Stimulated activated CD4-positive, alpha-beta T cell treated with anti-CD3 and anti-CD28 coated beads, Interleukin-15, amount 100 ng/mL, for 24 hours (primary cell): ENCODE measurements around the gene ENKUR.

Experiments used
- DNase-seq: peaks from one replicate; pipeline ENCODE4 v3.0.0-alpha.2; 2020

Gene ENKUR, protein sequence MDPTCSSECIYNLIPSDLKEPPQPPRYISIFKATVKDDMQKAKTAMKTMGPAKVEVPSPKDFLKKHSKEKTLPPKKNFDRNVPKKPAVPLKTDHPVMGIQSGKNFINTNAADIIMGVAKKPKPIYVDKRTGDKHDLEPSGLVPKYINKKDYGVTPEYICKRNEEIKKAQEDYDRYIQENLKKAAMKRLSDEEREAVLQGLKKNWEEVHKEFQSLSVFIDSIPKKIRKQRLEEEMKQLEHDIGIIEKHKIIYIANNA

DNA sequence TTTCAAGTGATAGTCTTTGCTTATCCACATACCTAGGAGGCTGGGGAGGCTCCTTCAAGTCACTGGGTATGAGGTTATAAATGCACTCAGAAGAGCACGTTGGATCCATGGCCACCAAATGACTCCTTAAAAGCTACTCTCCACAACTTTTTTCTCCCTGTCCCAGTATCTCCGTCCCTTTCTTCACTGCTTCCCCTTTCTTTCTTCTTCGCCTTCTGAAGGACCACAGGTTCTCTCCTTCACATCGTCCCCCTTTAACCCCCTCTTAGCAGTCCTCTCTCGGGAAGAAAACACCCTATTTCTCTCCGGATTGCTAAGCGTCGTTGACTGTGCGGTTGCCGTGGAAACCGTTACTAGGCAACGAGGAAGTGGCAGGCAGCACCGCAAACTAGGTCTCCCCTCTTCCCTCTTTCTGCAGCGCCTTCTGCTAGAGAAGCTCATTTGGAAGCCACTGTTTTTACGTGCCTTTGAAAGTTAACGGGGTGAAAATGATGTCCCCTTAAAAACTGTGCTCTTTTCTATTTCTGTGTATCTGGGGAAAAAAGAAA is at the start of gene ENKUR:
TSS of gene ENKUR (minus strand) at position 331 of the 548 bp plus-strand sequence. CDS start at position 109, 222 bp downstream.
- DNase-seq: peak; percentile 94

DNA sequence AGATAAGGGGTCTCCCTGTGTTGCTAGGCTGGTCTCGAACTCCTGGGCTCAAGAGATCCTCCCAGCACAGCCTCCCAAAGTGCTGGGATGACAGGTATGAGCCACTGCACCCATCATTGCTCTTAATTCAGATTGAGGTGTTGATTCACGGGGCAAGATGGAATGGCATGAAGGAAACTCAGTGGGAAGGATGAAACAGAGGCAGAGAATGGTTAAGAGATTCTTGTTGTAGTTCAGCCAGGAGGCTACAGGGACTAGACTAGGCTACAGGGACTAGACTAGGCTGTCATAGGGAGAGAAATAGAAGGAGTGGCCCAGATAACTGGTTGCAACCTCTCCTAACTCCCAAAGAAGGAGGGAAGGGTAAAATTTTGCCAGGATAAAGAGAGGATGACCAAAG is 48.4 kb upstream of the ENKUR start:
- DNase-seq: no peak

DNA sequence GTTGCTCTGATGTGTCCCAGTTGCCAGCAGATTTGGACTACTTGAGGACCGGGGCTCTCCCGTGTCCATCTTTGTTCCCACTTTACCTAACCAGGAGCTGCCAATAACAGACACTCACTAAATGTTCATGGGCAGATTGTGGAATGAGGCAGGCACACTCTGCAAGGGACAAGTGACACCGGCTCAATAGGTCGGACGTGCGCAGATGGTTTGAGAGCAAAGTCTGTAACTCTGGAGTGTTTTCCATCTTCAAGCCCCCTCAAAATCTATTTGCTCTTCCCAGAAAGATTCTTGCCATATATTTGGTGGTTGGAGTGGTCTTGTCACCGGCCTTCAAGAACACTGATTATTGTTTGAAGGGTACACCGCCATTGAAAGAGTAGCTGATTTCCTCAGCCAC is 47.7 kb upstream of the ENKUR start:
- no peak for DNase-seq

- DNase-seq: no peak
These were observed 47.2 kb upstream of the ENKUR start for GRCh38 chr10:25063157-25063556.

GRCh38 chr10:25061711-25062449 is 45.9 kb upstream of the ENKUR start:
- DNase-seq: no peak

DNA sequence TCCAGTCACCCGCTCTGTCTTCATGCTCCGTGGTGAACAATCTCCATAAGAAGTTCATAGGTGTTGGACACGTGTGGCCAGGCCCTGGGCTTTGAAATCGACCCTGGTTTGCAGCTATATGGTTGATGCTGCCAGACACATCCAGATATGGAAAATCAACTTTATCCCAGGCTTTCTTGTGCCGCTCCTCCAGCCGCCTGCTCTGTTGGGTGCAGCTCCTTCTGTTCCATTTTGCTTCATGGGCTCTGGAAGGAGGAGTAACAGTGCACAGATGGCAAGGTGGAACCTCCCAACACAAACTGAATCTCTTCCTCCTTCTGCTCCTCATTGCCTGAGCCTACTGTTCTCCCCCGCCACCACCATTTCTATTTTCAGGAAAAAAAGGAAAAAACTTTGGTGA is 45.2 kb upstream of the ENKUR start:
- no peak for DNase-seq

- no peak for DNase-seq
These were observed 44.0 kb upstream of the ENKUR start for GRCh38 chr10:25059990-25060389.

DNA sequence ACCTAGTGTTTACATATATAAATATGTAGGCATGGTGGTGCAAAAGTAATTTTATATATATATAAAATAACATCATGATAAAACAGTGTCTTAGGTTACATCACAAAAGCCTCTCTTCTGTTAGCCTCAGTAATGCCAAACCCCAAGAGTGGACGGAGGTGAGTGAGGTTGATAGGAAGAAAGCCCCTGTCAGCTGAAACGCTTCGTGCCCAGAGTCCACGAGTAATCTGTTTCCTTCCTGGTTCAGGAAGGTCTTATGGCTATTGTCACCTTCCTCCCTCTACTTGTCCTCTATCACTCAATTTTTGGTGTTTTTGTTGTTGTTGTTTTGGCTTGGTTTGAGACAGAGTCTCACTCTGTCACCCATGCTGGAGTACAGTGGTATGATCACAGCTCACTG is 41.9 kb upstream of the ENKUR start:
- DNase-seq: no peak

- no peak for DNase-seq
These were observed 40.8 kb upstream of the ENKUR start for GRCh38 chr10:25056726-25057125.

GRCh38 chr10:25052012-25052411 is 36.1 kb upstream of the ENKUR start:
- DNase-seq: no peak

DNA sequence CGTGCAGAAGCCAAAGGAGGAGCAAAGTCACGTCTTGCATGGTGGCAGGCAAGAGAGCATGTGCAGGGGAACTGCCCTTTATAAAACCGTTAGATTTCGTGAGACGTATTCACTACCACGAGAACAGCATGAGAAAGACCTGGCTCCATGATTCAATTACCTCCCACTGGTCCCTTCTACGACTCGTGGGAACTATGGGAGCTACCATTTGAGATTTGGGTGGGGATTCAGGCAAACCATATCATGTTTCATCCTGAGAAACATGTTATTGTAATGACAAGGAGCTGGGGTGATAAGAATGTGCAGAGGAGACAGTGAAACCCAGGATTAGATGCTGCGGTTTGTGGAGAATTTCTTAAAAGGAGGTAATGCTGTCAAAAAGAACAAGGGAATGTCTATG is 34.4 kb upstream of the ENKUR start:
- DNase-seq: no peak

DNA sequence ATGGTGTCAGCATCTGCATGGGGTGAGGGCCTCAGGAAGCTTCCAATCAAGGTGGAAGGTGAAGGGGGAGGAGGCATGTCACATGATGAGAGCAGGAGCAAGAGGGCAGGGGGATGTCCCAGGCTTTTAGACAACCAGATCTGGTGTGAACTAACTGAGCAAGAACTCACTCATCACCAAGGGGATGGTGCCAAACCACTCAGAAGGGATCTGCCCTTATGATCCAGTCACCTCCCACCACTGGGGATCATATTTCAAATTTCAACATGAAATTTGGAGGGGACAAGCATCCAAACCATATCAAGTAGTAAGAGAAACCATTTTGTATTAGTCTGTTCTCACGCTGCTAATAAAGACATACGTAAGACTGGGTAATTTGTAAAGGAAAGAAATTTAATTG is 34.0 kb upstream of the ENKUR start:
- DNase-seq: no peak

DNA sequence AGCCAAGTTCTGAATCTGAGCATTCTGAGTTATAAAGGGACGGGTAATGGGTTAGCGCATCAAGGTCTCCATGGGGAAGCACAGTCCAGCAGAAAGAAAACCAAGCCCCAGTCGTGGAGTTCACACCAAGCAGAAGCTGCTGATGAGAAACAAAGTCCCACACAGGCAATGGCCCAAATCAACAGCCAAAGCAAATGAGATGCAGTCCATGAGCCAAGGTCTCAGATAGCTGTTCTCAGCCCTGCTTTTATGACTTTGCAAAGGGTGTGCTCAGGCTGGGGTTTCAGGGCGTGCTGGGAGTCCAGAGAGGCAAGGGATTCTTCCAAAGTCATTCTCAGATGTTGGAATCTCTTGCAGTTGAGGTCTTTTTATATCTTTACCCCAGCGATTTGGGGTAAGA is 32.5 kb upstream of the ENKUR start:
- DNase-seq: no peak

DNA sequence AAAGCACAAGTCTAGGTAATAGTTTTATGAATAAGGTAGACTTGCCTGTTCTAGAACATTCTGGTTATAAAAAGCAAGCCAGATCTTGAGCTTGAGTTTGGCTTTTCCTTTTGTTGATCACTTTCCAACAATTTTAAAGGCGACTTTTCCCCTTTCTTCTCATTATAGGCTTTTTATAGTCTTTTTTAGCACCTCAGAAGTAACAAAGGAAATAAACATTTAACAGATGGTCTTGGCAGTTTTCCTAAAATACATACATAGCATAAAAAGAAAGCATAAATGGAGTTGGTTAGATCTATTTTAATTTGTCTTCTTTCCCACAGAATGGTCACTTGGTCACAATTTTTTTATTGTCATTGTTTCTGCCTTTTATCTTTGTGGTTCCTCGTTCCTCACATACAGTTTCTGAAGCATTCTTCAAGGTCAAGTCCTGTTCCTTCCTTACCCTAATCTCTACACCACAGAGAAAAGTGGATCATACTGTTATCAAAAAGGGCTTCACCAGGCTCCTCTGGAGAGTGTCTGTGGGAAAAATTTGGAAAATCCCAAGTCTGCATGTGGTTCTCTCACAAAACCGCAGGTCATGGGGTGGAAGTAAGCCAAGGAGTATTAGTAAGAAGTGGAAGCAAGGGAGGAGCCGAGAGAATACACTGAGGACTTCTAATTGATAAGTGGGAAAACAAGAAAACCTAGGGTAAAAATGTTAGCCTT is 31.8 kb upstream of the ENKUR start:
- no peak for DNase-seq

GRCh38 chr10:25047088-25047487 is 31.1 kb upstream of the ENKUR start:
- no peak for DNase-seq

GRCh38 chr10:25046641-25047040 is 30.7 kb upstream of the ENKUR start:
- no peak for DNase-seq

- no peak for DNase-seq
These were observed 23.6 kb upstream of the ENKUR start for GRCh38 chr10:25039531-25039930.

- DNase-seq: no peak
These were observed 22.4 kb upstream of the ENKUR start for GRCh38 chr10:25038325-25038724.

DNA sequence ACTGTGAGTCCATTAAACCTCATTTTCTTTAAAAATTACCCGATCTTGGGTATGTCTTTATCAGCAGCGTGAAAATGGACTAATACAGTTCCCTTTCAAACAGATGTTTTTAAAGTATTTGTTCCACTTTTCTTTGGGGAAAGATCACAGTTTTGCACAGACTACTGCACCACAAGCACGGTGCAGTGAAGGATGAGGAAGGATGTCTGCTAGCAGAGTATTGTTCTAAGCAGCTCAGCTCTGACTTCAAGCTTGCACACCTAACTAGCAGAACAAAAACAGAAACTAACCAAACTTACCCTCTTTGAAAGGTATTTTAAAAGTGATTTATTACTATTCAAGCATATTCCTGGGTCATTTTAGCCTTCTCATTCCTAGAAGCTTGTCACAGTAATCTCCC is 20.4 kb upstream of the ENKUR start:
- no peak for DNase-seq

GRCh38 chr10:25029519-25029918 is 13.6 kb upstream of the ENKUR start:
- DNase-seq: no peak

GRCh38 chr10:25028711-25029110 is 12.8 kb upstream of the ENKUR start:
- DNase-seq: no peak

GRCh38 chr10:25026463-25026862 is 10.5 kb upstream of the ENKUR start:
- no peak for DNase-seq

DNA sequence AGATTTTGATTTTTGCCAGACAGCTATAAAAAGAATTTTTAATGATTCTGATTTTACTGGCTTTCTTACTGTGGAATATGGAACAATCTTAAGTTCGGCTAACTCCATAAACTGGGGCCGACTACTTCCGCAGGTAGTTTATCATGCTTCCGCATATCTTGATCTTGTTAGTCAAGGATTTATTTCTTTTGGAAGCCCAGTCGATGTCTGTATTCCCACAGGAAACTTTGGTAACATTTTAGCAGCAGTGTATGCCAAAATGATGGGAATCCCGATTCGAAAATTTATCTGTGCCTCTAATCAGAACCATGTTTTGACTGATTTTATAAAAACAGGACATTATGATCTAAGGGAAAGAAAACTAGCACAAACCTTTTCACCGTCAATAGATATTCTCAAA is 8.6 kb upstream of the ENKUR start:
- DNase-seq: no peak

GRCh38 chr10:25023278-25023677 is 7.3 kb upstream of the ENKUR start:
- DNase-seq: no peak
